HCT116 (cell line): ENCODE results near the gene DAPK1. TPM values are rescaled to one million over a fixed set of nuclear protein-coding genes. Genes with fewer than 3 reads are reported as not detected.

Experiments used
- ATAC-seq: fragments of 200-7000 bp; cut with Tn5 transposase; 2 replicates; pipeline ENCODE4 v1.9.1; 2020; ENCODE audit warnings: mild to moderate bottlenecking, moderate library complexity
- BruUV-seq: library from RNA; stranded (reverse); fragments of 400-500 nt; replicated peaks from 2 replicates; lab custom pipeline; 2021; lab: Mats Ljungman, UMichigan
- CTCF ChIA-PET: fragments of 300-600 bp; sonication (Branson Sonifier 250); formaldehyde crosslinking; loops from one replicate; lab custom pipeline; 2021; ENCODE audit warnings: antibody characterized with exemption; lab: Charles Lee
- POLR2A ChIA-PET: fragments of 300-600, 350-600 bp; sonication (Branson Sonifier 250); formaldehyde crosslinking; loops from one replicate; lab custom pipeline; 2021; ENCODE audit warnings: antibody characterized with exemption; lab: Charles Lee
- RAD21 ChIA-PET, 2 experiments: fragments of 300-600 bp; sonication (Branson Sonifier 250); formaldehyde crosslinking; loops; one replicate each; lab custom pipeline; 2023; ENCODE audit warnings: low total read pairs in 2 of 2; ENCODE audit not compliant: uncharacterized antibody in 2 of 2, unreplicated experiment in 2 of 2, low non-redundant PET in 1 of 2; lab: Charles Lee
- DNase-seq: peaks from one replicate; pipeline ENCODE4 v3.0.0-alpha.2; 2010; ENCODE audit warnings: low read depth, low spot score
- H2AFZ ChIP-seq: fragments of 200-600 bp; shearing (Covaris generic), sonication (generic); 2 replicates; pipeline ENCODE4 v1.6.1; 2017; ENCODE audit warnings: low read depth, mixed run types, mixed read lengths, antibody characterized with exemption, low read length; ENCODE audit not compliant: poor library complexity, severe bottlenecking
- H3K27ac ChIP-seq: 2 replicates; pipeline ENCODE4 v1.5.1; 2012; ENCODE audit warnings: low read depth, low read length
- H3K27me3 ChIP-seq: fragments of 200-600 bp; sonication (generic); 2 replicates; pipeline ENCODE4 v1.6.1; 2016; ENCODE audit warnings: mixed run types, low read length, mixed read lengths; ENCODE audit not compliant: insufficient read depth
- H3K36me3 ChIP-seq, 2 experiments: fragments of 200-500 bp in 1 of 2; fragments of 200-600 bp in 1 of 2; sonication (Bioruptor generic) in 1 of 2; sonication (generic) in 1 of 2; 2 replicates each; pipeline versions ENCODE4 v1.5.1 to v1.6.1; 2014 to 2016; ENCODE audit warnings: low read length in 2 of 2, inconsistent platforms in 1 of 2, mixed read lengths in 1 of 2, mixed run types in 1 of 2; ENCODE audit not compliant: insufficient read depth in 2 of 2, control insufficient read depth in 1 of 2
- H3K4me1 ChIP-seq, 2 experiments: fragments of 200-600 bp in 1 of 2; sonication (generic) in 1 of 2; 2 replicates each; pipeline versions ENCODE4 v1.5.1 to v1.6.1; 2012 to 2017; ENCODE audit warnings: low read length in 2 of 2, inconsistent platforms in 1 of 2, mild to moderate bottlenecking in 1 of 2, mixed read lengths in 1 of 2, mixed run types in 1 of 2, moderate library complexity in 1 of 2; ENCODE audit not compliant: insufficient read depth in 2 of 2, control insufficient read depth in 1 of 2
- H3K4me2 ChIP-seq: fragments of 200-600 bp; sonication (generic); 2 replicates; pipeline ENCODE4 v1.6.1; 2017; ENCODE audit warnings: mixed run types, low read length, mixed read lengths
- H3K4me3 ChIP-seq, 2 experiments: fragments of 200-600 bp in 1 of 2; sonication (generic) in 1 of 2; replicated peaks in 1 of 2; 2 replicates each; pipeline ENCODE4 v1.5.1; 2011 to 2016; ENCODE audit warnings: low read length in 2 of 2, control low read depth in 1 of 2, low read depth in 1 of 2, mild to moderate bottlenecking in 1 of 2, mixed read lengths in 1 of 2, mixed run types in 1 of 2
- H3K79me2 ChIP-seq: fragments of 200-600 bp; sonication (generic); 2 replicates; pipeline ENCODE4 v1.6.1; 2017; ENCODE audit warnings: mild to moderate bottlenecking, mixed run types, low read length, moderate library complexity, mixed read lengths; ENCODE audit not compliant: insufficient read depth
- H3K9ac ChIP-seq: fragments of 200-600 bp; sonication (generic); 2 replicates; pipeline ENCODE4 v1.6.1; 2016; ENCODE audit warnings: low read length, mixed read lengths
- H3K9me2 ChIP-seq: fragments of 200-600 bp; sonication (generic), shearing (Covaris generic); 2 replicates; pipeline ENCODE4 v1.6.1; 2017; ENCODE audit warnings: mixed run types, mild to moderate bottlenecking, moderate library complexity; ENCODE audit not compliant: insufficient read depth
- H3K9me3 ChIP-seq, 2 experiments: fragments of 200-500 bp in 1 of 2; fragments of 200-600 bp in 1 of 2; sonication (Bioruptor generic) in 1 of 2; sonication (generic) in 1 of 2; 2 replicates each; pipeline ENCODE4 v1.6.1; 2014 to 2017; ENCODE audit warnings: low read length in 2 of 2, mixed read lengths in 2 of 2, inconsistent platforms in 1 of 2, low read depth in 1 of 2, mild to moderate bottlenecking in 1 of 2, mixed run types in 1 of 2, moderate library complexity in 1 of 2; ENCODE audit not compliant: control insufficient read depth in 1 of 2, insufficient read depth in 1 of 2
- H4K20me1 ChIP-seq: fragments of 200-600 bp; sonication (generic), shearing (Covaris generic); 2 replicates; pipeline ENCODE4 v1.6.1; 2017; ENCODE audit warnings: mixed run types, mild to moderate bottlenecking, moderate library complexity; ENCODE audit not compliant: insufficient read depth
- CEBPB ChIP-seq: IDR thresholded peaks from 2 replicates; pipeline ENCODE4 v1.6.1; 2012; ENCODE audit warnings: low read depth
- EGR1 ChIP-seq: IDR thresholded peaks from 2 replicates; pipeline ENCODE4 v1.6.1; 2012; ENCODE audit warnings: low read depth
- ELF1 ChIP-seq: IDR thresholded peaks from 2 replicates; pipeline ENCODE4 v1.6.1; 2012; ENCODE audit warnings: low read depth, borderline replicate concordance
- EZH2 ChIP-seq: fragments of 200-600 bp; sonication (generic); IDR thresholded peaks from 2 replicates; pipeline ENCODE4 v1.6.1; 2017; ENCODE audit warnings: antibody characterized with exemption, mixed run types
- JUND ChIP-seq: IDR thresholded peaks from 2 replicates; pipeline ENCODE4 v1.6.1; 2012
- RAD21 ChIP-seq: IDR thresholded peaks from 2 replicates; pipeline ENCODE4 v1.6.1; 2012; ENCODE audit warnings: low read depth, mild to moderate bottlenecking
- SIN3A ChIP-seq: IDR thresholded peaks from 2 replicates; pipeline ENCODE4 v1.6.1; 2012; ENCODE audit warnings: low read depth
- SP1 ChIP-seq: IDR thresholded peaks from 2 replicates; pipeline ENCODE4 v1.6.1; 2012; ENCODE audit warnings: low read depth
- TCF7L2 ChIP-seq: IDR thresholded peaks from 2 replicates; pipeline ENCODE4 v1.7.0; 2011; ENCODE audit warnings: borderline replicate concordance, inconsistent platforms; ENCODE audit not compliant: insufficient read depth, insufficient read length; ENCODE audit errors: extremely low read depth
- ZFX ChIP-seq: fragments of 450-650 bp; IDR thresholded peaks from 2 replicates; pipeline ENCODE4 v1.6.1; 2017
- ZNF274 ChIP-seq: fragments of 200-500 bp; sonication (Bioruptor generic); IDR thresholded peaks from 2 replicates; pipeline ENCODE4 v1.6.1; 2014; ENCODE audit warnings: mild to moderate bottlenecking, low read depth, low read length, inconsistent platforms
- intact Hi-C: fragments of 100-400 bp; cut with micrococcal nuclease; formaldehyde crosslinking; loops from 2 replicates; pipeline ENCODE4 v1.10.0; 2022
- total RNA-seq: library from RNA; stranded (reverse); gene quantifications from one replicate; pipeline ENCODE4 v1.2.1, GENCODE V29; 2021; ENCODE audit not compliant: unreplicated experiment
- TF ChIP-seq, protein P1 (sequence below), 3 experiments: fragments of 200-600 bp in 1 of 3; sonication (generic) in 1 of 3; IDR thresholded peaks in 2 of 3; conservative IDR thresholded peaks in 1 of 3; 2 replicates each; pipeline ENCODE4 v1.5.1; 2012 to 2017; ENCODE audit warnings: low read depth in 2 of 3, low read length in 2 of 3, antibody characterized with exemption in 1 of 3, borderline replicate concordance in 1 of 3, control low read depth in 1 of 3, mild to moderate bottlenecking in 1 of 3, mixed read lengths in 1 of 3, mixed run types in 1 of 3, moderate library complexity in 1 of 3; ENCODE audit not compliant: insufficient read depth in 1 of 3

DAPK1 gene
- total RNA-seq, 1 experiment from 2014 or later: 5.6 TPM

DNA sequence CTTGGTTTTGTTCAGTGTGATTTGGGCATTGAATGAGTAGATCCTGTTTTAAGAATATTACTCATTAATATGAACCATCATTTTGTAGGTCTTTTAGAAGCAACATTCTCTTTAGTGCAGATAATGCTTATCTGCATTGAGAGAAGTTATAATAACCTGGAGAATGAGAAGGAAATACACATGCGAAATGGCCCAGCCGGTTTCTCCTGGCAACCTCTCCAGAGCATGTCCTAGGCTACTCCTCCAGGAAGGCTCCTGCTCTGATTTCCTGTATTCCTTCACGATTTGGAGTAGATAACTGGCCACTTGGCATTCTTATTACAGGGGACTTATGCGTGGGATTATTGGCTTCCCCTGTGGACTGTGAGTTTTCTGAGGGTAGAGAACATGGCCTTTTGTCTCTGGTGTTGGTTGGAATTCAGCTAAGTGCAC, 12.6 kb downstream of the DAPK1 start:
- H4K20me1 ChIP-seq: no peaks in the 10 kb centered on the region
- H3K36me3 ChIP-seq: no peaks in the 10 kb centered on the region
- H3K9me3 ChIP-seq: no peaks in the 10 kb centered on the region
- no peak for DNase-seq
- no TSS peak for BruUV-seq
- ChIA-PET RAD21 (no interaction called here), CTCF (no interaction called here)
- no peaks in the 10 kb centered on the region for H3K27me3 ChIP-seq
- H3K4me1 ChIP-seq: peaks cover 0 to 9% of the 10 kb centered on the region in 2 experiments; a peak in 3 of 4 replicates
- H3K27ac ChIP-seq: no peak overlapping the region
- TF ChIP-seq SIN3A: no peak
- TF ChIP-seq ELF1: no peak
- TF ChIP-seq SP1: no peak
- TF ChIP-seq TCF7L2: no peak
- no peak for TF ChIP-seq ZNF274
- TF ChIP-seq, protein P1, sequence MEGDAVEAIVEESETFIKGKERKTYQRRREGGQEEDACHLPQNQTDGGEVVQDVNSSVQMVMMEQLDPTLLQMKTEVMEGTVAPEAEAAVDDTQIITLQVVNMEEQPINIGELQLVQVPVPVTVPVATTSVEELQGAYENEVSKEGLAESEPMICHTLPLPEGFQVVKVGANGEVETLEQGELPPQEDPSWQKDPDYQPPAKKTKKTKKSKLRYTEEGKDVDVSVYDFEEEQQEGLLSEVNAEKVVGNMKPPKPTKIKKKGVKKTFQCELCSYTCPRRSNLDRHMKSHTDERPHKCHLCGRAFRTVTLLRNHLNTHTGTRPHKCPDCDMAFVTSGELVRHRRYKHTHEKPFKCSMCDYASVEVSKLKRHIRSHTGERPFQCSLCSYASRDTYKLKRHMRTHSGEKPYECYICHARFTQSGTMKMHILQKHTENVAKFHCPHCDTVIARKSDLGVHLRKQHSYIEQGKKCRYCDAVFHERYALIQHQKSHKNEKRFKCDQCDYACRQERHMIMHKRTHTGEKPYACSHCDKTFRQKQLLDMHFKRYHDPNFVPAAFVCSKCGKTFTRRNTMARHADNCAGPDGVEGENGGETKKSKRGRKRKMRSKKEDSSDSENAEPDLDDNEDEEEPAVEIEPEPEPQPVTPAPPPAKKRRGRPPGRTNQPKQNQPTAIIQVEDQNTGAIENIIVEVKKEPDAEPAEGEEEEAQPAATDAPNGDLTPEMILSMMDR (IDR thresholded peaks at IDR 0.05 in 2 of 3, conservative IDR thresholded peaks at IDR 0.05 in 1 of 3; ENCODE audit: borderline replicate concordance in 1 of 3, insufficient read depth in 1 of 3, low read depth in 2 of 3, low read length in 2 of 3): no peak
- TF ChIP-seq EZH2: no peak
- TF ChIP-seq JUND: no peak
- no peak for TF ChIP-seq ZFX
- TF ChIP-seq EGR1: no peak
- TF ChIP-seq RAD21: no peak
- TF ChIP-seq CEBPB: no peak
- TF ChIP-seq, all 23 proteins: peak for 0
- no peak overlapping the region for H3K4me3 ChIP-seq
- H3K9me2 ChIP-seq: no peaks in the 10 kb centered on the region
- POLR2A ChIA-PET: no interaction called here
- H3K4me2 ChIP-seq: no peak overlapping the region
- ATAC-seq: no peak
- intact Hi-C loops: no loop called here
- no peak overlapping the region for H2AFZ ChIP-seq
- H3K9ac ChIP-seq: no peak overlapping the region
- no peaks in the 10 kb centered on the region for H3K79me2 ChIP-seq
